B cell (primary cell): Measurements from ENCODE around the gene NDUFB6. TPM values are rescaled to one million over a fixed set of nuclear protein-coding genes. Genes with fewer than 3 reads are reported as not detected.

Experiments used
- ATAC-seq: fragments of 200-7000 bp; cut with Tn5 transposase; one replicate; pipeline ENCODE4 v1.10.0; 2021; ENCODE audit warnings: low read depth, mild to moderate bottlenecking, moderate number of reproducible peaks, moderate library complexity
- CTCF ChIA-PET: fragments of 350-600 bp; sonication (Branson Sonifier 250); formaldehyde crosslinking; loops from one replicate; lab custom pipeline; 2021; ENCODE audit warnings: antibody characterized with exemption, inconsistent platforms; lab: Charles Lee
- POLR2A ChIA-PET: fragments of 350-600 bp; sonication (Branson Sonifier 250); formaldehyde crosslinking; loops from one replicate; lab custom pipeline; 2021; ENCODE audit warnings: antibody characterized with exemption; lab: Charles Lee
- DNase-seq: peaks from one replicate; pipeline ENCODE4 v3.0.0; 2013
- H2AFZ ChIP-seq: 2 replicates; pipeline ENCODE4 v1.6.1; 2012; ENCODE audit warnings: mild to moderate bottlenecking, low read depth, low read length; ENCODE audit not compliant: insufficient read depth, poor library complexity, severe bottlenecking
- H3K27ac ChIP-seq, 2 donors: 1 replicate in 1 of 2; 2 replicates in 1 of 2; pipeline ENCODE4 v1.5.1; 2012 to 2013; ENCODE audit warnings: low read length in 2 of 2, mild to moderate bottlenecking in 2 of 2, moderate library complexity in 1 of 2
- H3K27me3 ChIP-seq, 4 experiments: fragments of 200-600 bp in 1 of 4; sonication (generic) in 1 of 4; replicated peaks in 1 of 4; 1 replicate in 2 of 4; 2 replicates in 2 of 4; pipeline versions ENCODE4 v1.6.1 to v1.7.0; 2013 to 2016; ENCODE audit warnings: low read length in 3 of 4, mild to moderate bottlenecking in 2 of 4, mixed read lengths in 1 of 4, moderate library complexity in 1 of 4; ENCODE audit not compliant: insufficient read depth in 4 of 4, control insufficient read depth in 3 of 4; ENCODE audit errors: control extremely low read depth in 1 of 4
- H3K36me3 ChIP-seq, 2 experiments: replicated peaks in 1 of 2; 1 replicate in 1 of 2; 2 replicates in 1 of 2; pipeline versions ENCODE4 v1.6.1 to v1.7.1; 2013; ENCODE audit warnings: low read length in 1 of 2; ENCODE audit not compliant: insufficient read depth in 2 of 2, control insufficient read depth in 1 of 2; ENCODE audit errors: control extremely low read depth in 1 of 2, extremely low read depth in 1 of 2
- H3K4me1 ChIP-seq, 2 donors: fragments of 200-600 bp in 1 of 2; sonication (generic) in 1 of 2; 1 replicate in 1 of 2; 2 replicates in 1 of 2; pipeline versions ENCODE4 v1.5.1 to v1.6.1; 2013 to 2017; ENCODE audit warnings: low read length in 2 of 2; ENCODE audit not compliant: control insufficient read depth in 2 of 2, insufficient read depth in 2 of 2
- H3K4me2 ChIP-seq: replicated peaks from 2 replicates; pipeline ENCODE3; 2012; ENCODE audit warnings: mild to moderate bottlenecking, low read depth, low read length; ENCODE audit not compliant: poor library complexity, severe bottlenecking
- H3K4me3 ChIP-seq, 5 experiments: fragments of 200-600 bp in 1 of 5; sonication (generic) in 1 of 5; 1 replicate in 3 of 5; 2 replicates in 2 of 5; pipeline versions ENCODE4 v1.5.1 to v1.7.0; 2011 to 2016; ENCODE audit warnings: low read length in 4 of 5, mild to moderate bottlenecking in 4 of 5, low read depth in 2 of 5, control low read depth in 1 of 5, moderate library complexity in 1 of 5; ENCODE audit not compliant: insufficient read depth in 1 of 5; ENCODE audit errors: control extremely low read depth in 1 of 5, extremely low read depth in 1 of 5
- H3K79me2 ChIP-seq: fragments of 200-600 bp; sonication (generic); one replicate; pipeline ENCODE4 v1.6.0; 2016; ENCODE audit warnings: low read length; ENCODE audit not compliant: control insufficient read depth, insufficient read depth
- H3K9ac ChIP-seq: fragments of 200-600 bp; sonication (generic); 2 replicates; pipeline ENCODE4 v1.6.1; 2017; ENCODE audit warnings: mild to moderate bottlenecking, low read length, moderate library complexity
- H3K9me3 ChIP-seq, 3 donors: one replicate each; pipeline versions ENCODE4 v1.6.1 to v1.7.1; 2013; ENCODE audit warnings: low read length in 2 of 3; ENCODE audit not compliant: control insufficient read depth in 2 of 3, insufficient read depth in 1 of 3; ENCODE audit errors: control extremely low read depth in 1 of 3
- H4K20me1 ChIP-seq: 2 replicates; pipeline ENCODE4 v1.6.0; 2012; ENCODE audit warnings: mild to moderate bottlenecking, low read length; ENCODE audit not compliant: insufficient read depth, control insufficient read depth, poor library complexity, severe bottlenecking
- H3K27ac Mint-ChIP-seq: one replicate; pipeline ENCODE4 v1.8.0; 2021; ENCODE audit warnings: mixed read lengths
- H3K27me3 Mint-ChIP-seq: one replicate; pipeline ENCODE4 v1.8.0; 2021; ENCODE audit warnings: mixed read lengths
- H3K4me1 Mint-ChIP-seq: one replicate; pipeline ENCODE4 v1.8.0; 2021; ENCODE audit warnings: mixed read lengths
- H3K4me3 Mint-ChIP-seq: one replicate; pipeline ENCODE4 v1.8.0; 2021; ENCODE audit warnings: mixed read lengths
- H3K9me3 Mint-ChIP-seq: one replicate; pipeline ENCODE4 v1.8.0; 2022; ENCODE audit warnings: mixed read lengths; ENCODE audit not compliant: insufficient read depth
- CTCF ChIP-seq: fragments of 200-600 bp; IDR thresholded peaks from one replicate; pipeline ENCODE4 v1.8.0; 2022; ENCODE audit warnings: antibody characterized with exemption, mild to moderate bottlenecking
- EZH2 ChIP-seq: IDR thresholded peaks from 2 replicates; pipeline ENCODE4 v1.6.1; 2012; ENCODE audit warnings: borderline replicate concordance, low read depth, mild to moderate bottlenecking, moderate library complexity, low read length; ENCODE audit not compliant: insufficient read depth, poor library complexity, severe bottlenecking
- WGBS: methylation state at CpG from one replicate; pipeline ENCODE4 v1.1.5; 2013; ENCODE audit warnings: missing lambda C conversion rate; ENCODE audit not compliant: insufficient coverage; 5-methylcytosine and 5-hydroxymethylcytosine counted together
- intact Hi-C: fragments of 100-400 bp; cut with micrococcal nuclease; formaldehyde crosslinking; loops from one replicate; pipeline ENCODE4 v1.10.0; 2022
- polyA plus RNA-seq: library from polyadenylated mRNA; depleted of rRNA; stranded (reverse); fragments of >200 nt; gene quantifications from 2 replicates; pipeline ENCODE4 v1.2.3, GENCODE V29; 2012
- total RNA-seq, 2 donors: library from RNA; stranded (reverse); fragments of 120-200 nt in 1 of 2; gene quantifications; 1 replicate in 1 of 2; 2 replicates in 1 of 2; pipeline versions ENCODE4 v1.2.3 to v1.2.4, GENCODE V29; 2013 to 2022

NDUFB6 gene
- total and polyA plus RNA-seq, 2 donors (not counting 1 experiment from before 2014, with no cell fraction given), result 7.4 to 13.6 TPM

- peaks cover 21% of the 10 kb centered on the region for H3K27me3 Mint-ChIP-seq
- H3K36me3 ChIP-seq, result no peaks in the 10 kb centered on the region
- H3K4me2 ChIP-seq, result no peak overlapping the region
- H4K20me1 ChIP-seq, result no peaks in the 10 kb centered on the region
- H3K9me3 Mint-ChIP-seq, result no peaks in the 10 kb centered on the region
- no peak overlapping the region for H2AFZ ChIP-seq
- H3K4me1 Mint-ChIP-seq, result peaks cover 9% of the 10 kb centered on the region
- H3K79me2 ChIP-seq, result no peaks in the 10 kb centered on the region
- H3K9me3 ChIP-seq, result no peaks in the 10 kb centered on the region
- H3K4me3 ChIP-seq, result no peak overlapping the region
- no peaks in the 10 kb centered on the region for H3K4me1 ChIP-seq
- no peak for DNase-seq
- no peak for ATAC-seq
- H3K4me3 Mint-ChIP-seq, result no peak overlapping the region
- intact Hi-C loops, result no loop called here
- no peak for TF ChIP-seq EZH2
- TF ChIP-seq CTCF, result no peak
- no peak overlapping the region for H3K27ac Mint-ChIP-seq
- H3K9ac ChIP-seq, result no peak overlapping the region
- POLR2A ChIA-PET, result no interaction called here
- peaks cover 0 to 3% (median 0%) of the 10 kb centered on the region in 4 experiments for H3K27me3 ChIP-seq
- CTCF ChIA-PET, result interaction anchor here (1.2 kb wide), 1 partner anchor 9 kb away, joined by 3 read pairs; no protein-coding TSS in a partner anchor
- no peak overlapping the region for H3K27ac ChIP-seq
Observed at GRCh38 chr9:32596936-32597335, 24.0 kb upstream of the NDUFB6 start.

- Histone ChIP-seq H3K4me1 (no peaks in the 10 kb centered on the region), H3K4me2 (no peak overlapping the region), H3K4me3 (no peak overlapping the region), H3K27me3 (peaks cover 0 to 3% (median 0%) of the 10 kb centered on the region in 4 experiments), H3K9me3 (no peaks in the 10 kb centered on the region), H2AFZ (no peak overlapping the region), H3K27ac (no peak overlapping the region), H3K9ac (no peak overlapping the region), H3K79me2 (no peaks in the 10 kb centered on the region), H4K20me1 (no peaks in the 10 kb centered on the region), H3K36me3 (no peaks in the 10 kb centered on the region)
- ATAC-seq (no peak), DNase-seq (no peak)
- Mint-ChIP-seq H3K27ac (no peak overlapping the region), H3K27me3 (peaks cover 23% of the 10 kb centered on the region), H3K4me1 (peaks cover 9% of the 10 kb centered on the region), H3K9me3 (no peaks in the 10 kb centered on the region), H3K4me3 (no peak overlapping the region)
- no peak for TF ChIP-seq EZH2
- TF ChIP-seq CTCF, result no peak
- 42% methylated on average over 4 of the region's 4 CpGs for WGBS
- POLR2A ChIA-PET, result no interaction called here
- intact Hi-C loops, result no loop called here
- CTCF ChIA-PET, result interaction anchor here (1.2 kb wide), 2 partner anchors 8 to 17 kb away, joined by 3 read pairs; no protein-coding TSS in a partner anchor
Observed at GRCh38 chr9:32596096-32596865, 23.3 kb upstream of the NDUFB6 start.
